ENCODE results near the gene SLC9A8.

DNA sequence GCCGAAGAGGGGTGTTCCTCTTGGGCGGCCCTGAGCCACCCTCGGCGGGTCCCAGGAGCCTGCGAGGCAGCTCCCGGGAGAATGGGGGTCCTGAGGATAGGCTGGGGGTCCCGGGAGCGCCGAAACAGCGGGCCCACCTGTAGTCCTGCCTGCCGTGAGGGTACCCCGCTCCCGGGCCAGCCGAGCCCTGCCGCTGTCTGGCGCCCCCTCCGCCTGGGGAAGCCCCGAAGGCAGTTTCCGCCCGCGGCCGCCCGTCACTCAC is 102.4 kb downstream of the SLC9A8 start:
- TF ChIP-seq, protein P1, sequence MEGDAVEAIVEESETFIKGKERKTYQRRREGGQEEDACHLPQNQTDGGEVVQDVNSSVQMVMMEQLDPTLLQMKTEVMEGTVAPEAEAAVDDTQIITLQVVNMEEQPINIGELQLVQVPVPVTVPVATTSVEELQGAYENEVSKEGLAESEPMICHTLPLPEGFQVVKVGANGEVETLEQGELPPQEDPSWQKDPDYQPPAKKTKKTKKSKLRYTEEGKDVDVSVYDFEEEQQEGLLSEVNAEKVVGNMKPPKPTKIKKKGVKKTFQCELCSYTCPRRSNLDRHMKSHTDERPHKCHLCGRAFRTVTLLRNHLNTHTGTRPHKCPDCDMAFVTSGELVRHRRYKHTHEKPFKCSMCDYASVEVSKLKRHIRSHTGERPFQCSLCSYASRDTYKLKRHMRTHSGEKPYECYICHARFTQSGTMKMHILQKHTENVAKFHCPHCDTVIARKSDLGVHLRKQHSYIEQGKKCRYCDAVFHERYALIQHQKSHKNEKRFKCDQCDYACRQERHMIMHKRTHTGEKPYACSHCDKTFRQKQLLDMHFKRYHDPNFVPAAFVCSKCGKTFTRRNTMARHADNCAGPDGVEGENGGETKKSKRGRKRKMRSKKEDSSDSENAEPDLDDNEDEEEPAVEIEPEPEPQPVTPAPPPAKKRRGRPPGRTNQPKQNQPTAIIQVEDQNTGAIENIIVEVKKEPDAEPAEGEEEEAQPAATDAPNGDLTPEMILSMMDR (IDR thresholded peaks at IDR 0.05) = peak; percentile 21
- TF ChIP-seq EZH2 (IDR thresholded peaks at IDR 0.05) = peak; percentile 59
